Suppressor macrophage treated with lipopolysaccharide for 1 hour (primary cell): ENCODE results near the gene EGLN3.

Source experiments
- DNase-seq, 3 donors: peaks; one replicate each; pipeline ENCODE4 v3.0.0-alpha.2; 2020 to 2022

The EGLN3 gene

DNA sequence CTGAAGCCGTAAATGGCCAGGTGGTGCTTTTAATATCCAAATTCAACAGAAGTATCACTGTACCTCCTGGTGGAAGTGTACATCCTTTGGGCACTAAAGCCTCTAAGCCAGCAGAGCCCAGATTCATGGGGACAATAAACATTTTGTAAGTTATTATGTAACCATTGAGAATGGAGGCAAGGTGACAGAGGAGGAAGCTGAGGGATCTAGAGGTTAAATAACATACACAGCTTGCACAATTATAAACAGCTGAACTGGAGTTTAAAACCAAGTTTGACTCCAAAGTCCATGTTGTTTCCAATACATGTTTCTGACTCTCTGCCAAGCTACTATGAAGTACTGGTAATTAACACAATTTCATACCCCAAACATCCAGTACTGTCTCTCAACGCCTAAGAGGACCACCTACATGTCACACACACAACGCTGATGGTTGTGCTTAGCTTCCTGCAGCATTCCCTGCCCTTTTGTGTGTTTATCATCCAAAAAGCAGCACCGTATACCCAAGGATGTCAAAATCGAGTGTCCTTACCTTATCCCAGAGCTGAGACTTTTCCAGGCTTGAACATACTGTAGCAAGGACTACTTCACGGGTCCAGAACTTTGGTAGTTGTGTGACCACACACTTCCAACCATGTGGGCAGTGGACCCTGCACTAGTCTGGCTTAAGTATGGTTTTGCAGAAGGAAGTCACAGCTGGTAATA is 41.3 kb downstream of the EGLN3 start:
- no peak for DNase-seq

DNA sequence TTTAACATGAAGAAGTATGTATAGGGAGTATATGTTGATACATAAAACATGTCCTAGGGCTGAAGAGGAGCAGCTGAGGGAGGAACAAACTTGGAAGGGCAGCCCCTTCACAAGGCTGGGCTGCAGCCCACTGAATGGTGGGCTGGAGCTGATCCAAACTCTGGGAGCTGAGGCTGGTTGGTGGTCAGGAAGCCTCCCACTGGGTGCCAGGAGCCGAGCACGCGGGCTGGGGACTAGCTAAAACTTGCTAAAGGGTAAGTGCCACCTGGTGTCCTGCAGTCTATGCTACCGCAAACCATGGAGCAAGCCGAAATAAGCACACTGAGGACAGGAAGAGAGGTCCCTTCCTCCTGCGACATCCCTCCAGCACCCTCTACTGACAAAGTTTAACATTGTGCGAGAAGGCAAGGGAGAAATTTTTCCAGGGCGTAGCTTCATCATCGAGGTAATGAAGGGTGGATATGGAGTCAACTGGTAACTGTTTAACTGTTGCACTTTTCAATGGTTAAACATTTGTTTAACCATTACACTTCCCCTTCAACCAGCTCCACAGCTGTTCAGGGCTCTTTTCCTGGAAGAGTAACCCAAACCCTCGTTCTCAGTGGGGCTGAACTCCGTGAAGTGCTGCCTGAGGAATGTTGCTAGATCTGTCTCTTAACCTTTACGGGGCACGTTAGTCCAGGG is 42.2 kb downstream of the EGLN3 start:
- DNase-seq: no peak

DNA sequence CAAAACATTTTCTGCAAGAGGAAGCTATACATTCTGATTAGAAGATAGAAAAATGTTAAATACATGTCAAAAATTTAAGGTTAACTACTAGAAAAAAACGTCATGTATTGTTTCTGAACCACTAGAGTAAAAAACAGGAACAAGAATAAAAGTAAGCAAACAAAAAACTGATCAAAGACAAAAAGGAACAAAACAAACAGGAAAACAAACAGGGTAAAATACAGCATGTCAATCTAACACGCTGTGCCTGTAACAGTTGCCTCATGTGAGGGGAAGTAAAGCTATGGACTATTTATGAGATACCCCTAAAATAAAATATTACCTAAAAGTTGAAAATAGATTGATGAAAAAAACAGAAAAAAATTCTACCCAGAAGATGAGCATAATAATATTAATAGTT is 43.9 kb downstream of the EGLN3 start:
- DNase-seq: no peak

- DNase-seq: no peak
These were observed 46.3 kb downstream of the EGLN3 start for GRCh38 chr14:33904609-33905008.

DNA sequence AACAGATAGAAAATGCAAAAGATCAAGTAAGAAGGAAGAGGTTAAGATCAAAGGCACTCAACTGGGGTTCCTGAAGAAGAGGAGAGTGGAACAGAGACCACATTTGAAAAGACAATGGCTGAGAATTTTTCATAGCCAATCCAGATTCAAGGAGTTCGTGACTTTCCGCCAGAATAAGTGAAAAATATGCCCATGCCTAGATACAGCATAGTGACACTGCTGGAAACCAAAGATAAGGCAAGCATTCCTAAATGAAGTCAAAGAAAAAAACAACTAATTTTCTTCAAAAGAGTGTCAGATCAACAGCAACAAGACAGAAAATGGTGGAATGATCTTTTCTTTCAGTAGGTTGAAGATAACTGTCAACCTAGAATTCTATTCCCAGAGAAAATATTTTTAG is 47.5 kb downstream of the EGLN3 start:
- no peak for DNase-seq

GRCh38 chr14:33902363-33902762 is 48.5 kb downstream of the EGLN3 start:
- DNase-seq: no peak

DNA sequence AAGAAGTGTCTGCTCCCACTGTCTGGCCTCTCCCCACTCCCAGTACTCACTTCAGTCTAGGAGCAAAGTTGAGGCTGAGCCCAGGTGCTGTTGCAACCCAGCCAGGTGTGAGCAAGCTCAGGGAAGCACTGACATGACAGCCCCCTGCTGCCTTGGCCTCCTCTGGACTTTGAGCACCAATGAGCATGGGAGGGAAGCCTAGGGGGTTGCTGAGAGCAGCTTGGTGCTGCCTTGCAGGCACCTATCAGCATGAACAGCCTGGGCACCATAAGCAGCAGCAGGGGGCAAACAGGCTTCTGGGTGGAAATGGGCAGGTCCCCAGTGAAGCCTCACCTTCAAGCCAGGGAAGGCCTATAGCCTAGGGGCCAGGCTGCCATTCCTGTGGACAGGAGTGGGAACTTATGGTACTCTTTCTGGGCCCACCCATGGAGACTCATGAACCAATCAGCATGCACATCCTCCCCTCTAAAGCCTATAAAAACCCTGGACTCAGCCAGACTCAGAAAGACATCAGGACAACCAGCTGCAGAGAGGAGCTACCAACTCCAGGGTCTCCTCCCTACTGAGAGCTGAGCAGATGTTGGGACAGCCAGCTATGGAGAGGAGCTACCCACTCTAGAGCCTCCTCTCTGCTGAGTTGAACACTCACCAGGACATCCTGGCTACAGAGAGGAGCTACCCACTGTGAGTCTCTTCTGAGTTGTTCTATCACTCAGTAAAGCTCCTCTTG is 49.3 kb downstream of the EGLN3 start:
- no peak for DNase-seq

DNA sequence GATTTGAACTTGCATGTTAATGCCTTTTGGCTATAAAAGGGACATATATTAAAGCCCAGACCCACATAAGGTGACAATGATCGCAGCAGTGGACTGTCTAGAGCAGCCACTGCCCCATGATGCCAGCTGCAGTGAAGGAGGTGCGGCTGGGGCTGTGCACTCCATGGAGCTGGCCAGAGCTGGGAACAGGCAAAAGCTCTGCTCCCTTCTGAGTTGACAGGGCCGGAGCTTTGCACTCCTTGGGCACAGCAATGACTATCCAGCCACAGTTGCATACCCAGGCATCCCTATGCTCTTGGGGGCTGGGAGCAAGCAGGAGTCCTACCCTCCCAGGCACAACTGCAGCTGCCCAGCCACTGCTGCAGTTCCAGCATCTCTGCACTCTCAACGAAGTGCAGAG is 50.2 kb downstream of the EGLN3 start:
- DNase-seq: no peak

DNA sequence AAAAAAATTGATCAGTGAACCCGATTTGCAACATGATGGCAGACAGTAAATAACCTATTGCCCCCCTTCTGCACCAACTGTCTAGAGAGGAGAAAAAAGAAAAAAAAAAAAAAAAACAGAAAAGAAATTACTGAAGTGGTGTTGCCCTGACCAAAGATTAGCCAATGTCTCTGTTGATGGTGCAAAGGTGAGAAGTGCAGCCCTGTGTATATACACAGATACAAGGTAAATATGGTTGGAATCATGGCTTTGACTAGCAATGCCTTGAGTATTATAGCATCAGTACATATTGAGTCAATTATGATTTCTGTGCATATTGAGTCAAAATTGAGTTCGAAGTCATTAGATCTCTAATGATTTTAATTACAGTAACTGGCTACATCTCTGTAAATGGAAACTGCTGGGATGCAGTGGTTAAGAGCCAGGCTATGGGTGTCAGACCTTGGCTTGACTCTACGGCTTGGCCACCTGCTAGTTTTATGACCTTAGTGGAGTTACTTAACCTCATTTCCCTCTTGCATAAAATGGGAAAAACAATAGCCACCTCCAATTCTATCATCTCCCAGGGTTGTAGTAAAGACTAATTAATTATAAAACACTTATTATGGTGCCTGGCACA is 51.0 kb downstream of the EGLN3 start:
- no peak for DNase-seq

DNA sequence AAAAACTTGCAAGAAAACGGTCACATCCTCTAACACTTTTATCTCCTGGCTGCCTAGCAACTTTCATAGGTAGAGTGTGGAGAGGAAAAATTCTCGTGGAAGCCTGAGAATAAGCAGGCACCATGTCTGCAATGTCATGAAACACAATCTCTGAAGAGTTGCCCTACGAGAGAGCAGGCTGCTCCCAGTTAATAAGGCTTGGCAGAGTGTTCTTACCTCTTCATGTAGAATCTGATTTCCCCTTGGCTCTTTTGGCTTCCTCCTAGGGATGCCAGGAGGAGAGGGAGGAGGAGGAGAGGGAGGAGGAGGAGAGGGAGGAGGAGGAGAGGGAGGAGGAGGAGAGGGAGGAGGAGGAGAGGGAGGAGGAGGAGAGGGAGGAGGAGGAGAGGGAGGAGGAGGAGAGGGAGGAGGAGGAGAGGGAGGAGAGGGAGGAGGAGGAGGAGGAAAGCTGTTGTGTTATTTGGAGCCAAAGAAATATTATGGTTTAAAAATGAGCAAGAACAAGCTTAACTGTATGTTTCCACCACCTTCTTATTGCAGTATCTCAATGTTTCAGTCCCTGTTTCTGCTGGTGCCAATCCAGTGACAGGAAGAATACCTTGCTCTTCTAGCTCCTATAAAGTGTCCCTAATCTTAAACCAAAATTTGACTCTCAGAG is 52.9 kb downstream of the EGLN3 start:
- DNase-seq: no peak

DNA sequence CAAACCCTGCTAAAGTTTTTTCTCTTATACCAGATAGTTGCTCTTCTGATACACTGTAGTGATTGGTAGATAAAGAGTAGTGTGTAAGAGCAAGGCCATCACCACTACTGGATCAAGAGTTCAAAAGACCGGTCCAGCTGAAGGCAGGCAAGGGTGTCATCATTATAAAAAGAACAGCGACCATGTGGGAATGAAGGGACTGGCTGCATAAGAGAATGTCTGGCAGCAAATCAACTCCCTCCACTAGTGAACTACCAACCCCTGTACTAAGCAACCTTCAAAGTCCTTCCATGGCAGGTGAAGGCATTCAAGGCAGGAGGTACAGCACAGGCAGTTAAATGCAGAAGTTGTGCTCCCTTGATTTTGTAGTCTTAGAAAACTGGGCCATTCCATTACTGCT is 53.5 kb downstream of the EGLN3 start:
- no peak for DNase-seq

DNA sequence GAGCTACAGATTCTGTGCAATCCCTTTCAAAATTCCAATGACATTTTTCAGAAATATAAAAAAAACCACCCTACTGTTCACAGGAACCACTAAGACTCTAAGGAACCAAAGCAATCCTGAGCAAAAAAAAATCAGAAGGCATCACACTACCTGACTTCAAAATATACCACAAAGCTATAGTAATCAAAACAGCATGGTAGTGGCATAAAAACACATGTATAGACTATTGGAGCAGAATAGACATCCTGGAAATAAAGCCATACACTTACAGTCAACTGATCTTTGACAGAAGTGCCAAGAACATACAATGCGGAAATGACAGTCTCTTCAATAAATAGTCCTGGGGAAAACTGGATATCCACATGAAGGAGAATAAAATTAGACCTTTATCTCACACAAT is 56.5 kb downstream of the EGLN3 start:
- no peak for DNase-seq

GRCh38 chr14:33891700-33892099 is 59.2 kb downstream of the EGLN3 start:
- no peak for DNase-seq

- no peak for DNase-seq
These were observed 66.0 kb downstream of the EGLN3 start for GRCh38 chr14:33884916-33885315.

DNA sequence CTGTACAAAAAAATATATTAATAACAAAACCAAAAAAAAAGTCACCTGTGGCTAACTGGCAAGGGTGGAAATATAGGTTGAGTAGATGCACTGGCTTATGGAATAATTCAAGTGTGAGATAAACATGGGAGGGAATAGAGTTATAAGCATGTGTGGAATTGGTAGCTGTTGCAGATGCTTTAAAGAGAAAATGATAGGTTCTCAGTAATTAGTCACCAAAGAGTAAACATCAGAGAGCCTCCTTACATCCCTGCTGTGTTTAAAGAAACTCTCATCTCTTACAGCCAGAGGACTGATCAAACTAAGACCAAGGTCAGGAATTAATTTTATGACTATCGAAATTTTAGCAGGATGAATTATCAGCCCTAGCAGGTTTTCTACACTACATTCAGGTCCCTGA is 70.5 kb downstream of the EGLN3 start:
- DNase-seq: no peak

DNA sequence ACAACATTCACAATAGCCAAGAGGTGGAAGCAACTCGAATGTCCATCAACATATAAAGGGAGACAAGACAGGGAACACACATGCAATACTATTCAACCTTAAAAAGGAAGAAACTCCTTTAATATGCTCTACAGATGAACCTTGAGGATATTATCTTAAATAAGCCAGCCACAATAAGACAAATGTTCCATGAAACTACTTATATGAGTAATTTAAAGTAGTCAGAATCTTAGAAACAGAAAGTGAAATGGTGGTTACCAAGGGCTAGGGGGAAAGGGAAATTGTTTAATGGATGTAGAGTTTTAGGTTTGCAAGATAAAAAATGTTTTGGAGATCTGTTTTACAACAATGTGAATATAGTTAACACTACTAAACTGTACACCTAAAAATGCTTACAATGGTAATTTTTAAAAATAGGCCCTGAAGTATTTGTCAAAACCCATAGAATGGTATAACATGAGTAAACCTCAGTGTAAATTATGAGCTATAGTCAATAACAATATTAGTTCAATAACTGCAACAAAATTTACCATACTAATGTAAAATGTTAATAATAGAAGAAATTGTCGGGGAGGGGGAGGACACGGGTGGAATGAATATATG is 71.1 kb downstream of the EGLN3 start:
- DNase-seq: no peak

GRCh38 chr14:33876274-33876673 is 74.6 kb downstream of the EGLN3 start:
- no peak for DNase-seq
